Measurements from ENCODE around the gene CD53. TPM values are rescaled to one million over a fixed set of nuclear protein-coding genes. Genes with fewer than 3 reads are reported as not detected.

CD53 gene
- total RNA-seq, 1 donor from 2014 or later = 437 TPM

DNA sequence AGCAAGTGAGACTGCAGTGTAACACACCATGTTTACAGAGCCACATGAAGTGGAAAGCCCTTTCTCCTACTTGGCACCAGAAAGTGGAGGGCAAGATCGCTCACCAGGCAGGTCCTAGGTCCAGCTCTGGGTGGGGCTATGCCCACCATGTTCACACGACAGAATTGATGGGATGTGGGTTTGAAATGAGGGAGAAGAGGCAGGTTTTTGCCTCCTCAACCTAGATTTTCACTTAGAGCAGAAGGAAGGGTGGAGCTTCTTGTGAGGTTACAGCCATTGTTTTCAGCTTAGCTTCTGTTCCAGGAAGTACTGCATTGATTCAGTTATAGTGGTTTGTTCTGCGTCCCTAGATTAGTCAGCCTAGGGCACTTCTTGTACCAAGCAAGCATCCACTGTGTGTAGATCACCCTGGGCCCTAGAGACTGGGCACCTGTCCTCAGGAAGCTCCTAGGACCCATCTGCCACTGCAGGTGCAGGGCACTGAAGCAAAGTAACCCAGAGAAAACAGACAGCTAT, 2.3 kb downstream of the CD53 start:
- intact Hi-C loops (cut with micrococcal nuclease) = loop anchor here (1.0 to 10.0 kb wide), 9 partner anchors 22 to 880 kb away; partner anchors contain the start of genes C1orf162, DDX20, DENND2D and LRIF1

GRCh38 chr1:110876748-110877341, 3.9 kb downstream of the CD53 start:
- intact Hi-C loops (cut with micrococcal nuclease) = loop anchor here (5.0 to 10.0 kb wide), 5 partner anchors 325 to 878 kb away; partner anchors contain the start of genes C1orf162, DDX20, DENND2D and RBM15

GRCh38 chr1:110877364-110877763, 4.4 kb downstream of the CD53 start:
- intact Hi-C loops (cut with micrococcal nuclease) = loop anchor here (5.0 to 10.0 kb wide), 5 partner anchors 325 to 877 kb away; partner anchors contain the start of genes C1orf162, DDX20, DENND2D and RBM15

DNA sequence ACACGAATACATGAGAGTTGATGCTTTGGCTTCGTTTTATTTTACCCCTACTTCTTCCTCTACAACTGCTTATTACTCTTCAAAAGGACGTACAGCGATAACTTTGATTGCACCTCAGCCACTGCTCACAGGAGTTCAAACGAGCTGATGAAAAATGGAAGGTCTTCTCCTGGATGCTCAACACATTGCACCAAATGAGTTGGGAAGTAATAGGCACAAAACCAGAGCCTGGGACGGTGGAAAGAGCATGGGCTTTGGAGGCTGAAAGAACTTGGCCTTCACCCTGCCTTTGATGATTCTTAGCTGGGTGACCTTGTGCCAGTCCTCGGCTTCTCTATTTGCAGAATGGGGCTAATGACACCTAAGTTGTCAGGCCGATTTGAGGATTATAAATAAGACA, 4.8 kb downstream of the CD53 start:
- intact Hi-C loops (cut with micrococcal nuclease) = loop anchor here (5.0 to 10.0 kb wide), 5 partner anchors 325 to 877 kb away; partner anchors contain the start of genes C1orf162, DDX20, DENND2D and RBM15

GRCh38 chr1:110878591-110878990, 5.6 kb downstream of the CD53 start:
- intact Hi-C loops (cut with micrococcal nuclease) = loop anchor here (5.0 to 10.0 kb wide), 5 partner anchors 324 to 876 kb away; partner anchors contain the start of genes C1orf162, DDX20, DENND2D and RBM15

DNA sequence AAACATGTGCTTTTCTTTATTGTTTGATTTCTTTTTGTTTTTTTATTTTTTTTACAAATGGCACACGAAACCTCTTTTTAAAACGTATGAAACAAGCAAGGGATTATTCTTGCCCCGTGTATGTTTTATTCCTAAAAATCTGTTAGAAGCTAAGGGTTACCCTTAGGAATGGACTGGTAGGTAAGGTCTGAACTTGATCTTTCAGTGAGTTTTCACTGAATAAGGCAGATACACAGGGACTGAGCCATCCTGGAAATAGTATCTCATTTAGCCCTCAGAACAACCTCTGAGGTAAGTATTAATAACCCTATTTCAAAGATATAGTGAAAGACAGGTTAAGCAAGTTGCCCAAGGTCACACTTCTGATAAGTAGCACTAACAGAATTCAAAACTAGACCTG, 6.0 kb downstream of the CD53 start:
- intact Hi-C loops (cut with micrococcal nuclease) = loop anchor here (5.0 to 10.0 kb wide), 5 partner anchors 323 to 876 kb away; partner anchors contain the start of genes C1orf162, DDX20, DENND2D and RBM15

- intact Hi-C loops (cut with micrococcal nuclease) = loop anchor here (1.0 to 10.0 kb wide), 8 partner anchors 37 to 875 kb away; partner anchors contain the start of genes C1orf162, DDX20, DENND2D and LRIF1
Observed at GRCh38 chr1:110879758-110880606, 7.0 kb downstream of the CD53 start.

- intact Hi-C loops (cut with micrococcal nuclease) = loop anchor here (1.0 to 5.0 kb wide), 3 partner anchors 36 to 336 kb away; partner anchors contain the start of gene LRIF1
Observed at GRCh38 chr1:110880708-110881374, 7.9 kb downstream of the CD53 start.

GRCh38 chr1:110888049-110888448, 15.1 kb downstream of the CD53 start:
- intact Hi-C loops (cut with micrococcal nuclease) = no loop called here

GRCh38 chr1:110888641-110889040, 15.7 kb downstream of the CD53 start:
- intact Hi-C loops (cut with micrococcal nuclease) = no loop called here

GRCh38 chr1:110890474-110891196, 17.7 kb downstream of the CD53 start:
- intact Hi-C loops (cut with micrococcal nuclease) = no loop called here

- intact Hi-C loops (cut with micrococcal nuclease) = no loop called here
Observed at GRCh38 chr1:110893908-110894490, 21.1 kb downstream of the CD53 start.

GRCh38 chr1:110896090-110896489, 23.1 kb downstream of the CD53 start:
- intact Hi-C loops (cut with micrococcal nuclease) = loop anchor here (2.0 to 5.0 kb wide), 2 partner anchors 21 to 66 kb away; partner anchors contain the start of gene LRIF1

DNA sequence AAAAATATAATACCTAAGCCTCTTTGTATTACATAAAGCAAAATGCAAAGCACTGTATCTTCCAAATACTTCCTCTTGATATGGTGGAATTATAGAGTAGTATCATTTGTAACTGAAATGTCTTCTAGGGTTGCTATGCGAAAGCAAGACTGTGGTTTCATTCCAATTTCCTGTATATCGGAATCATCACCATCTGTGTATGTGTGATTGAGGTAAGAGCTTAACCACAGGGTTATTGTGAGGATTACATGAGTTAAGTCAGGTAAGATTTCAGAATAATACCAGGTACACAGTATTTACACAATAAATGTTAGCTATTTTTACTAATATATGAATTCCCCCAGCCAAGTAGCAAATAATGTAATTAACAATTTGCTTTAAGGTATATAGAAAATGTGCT, 24.7 kb downstream of the CD53 start:
- intact Hi-C loops (cut with micrococcal nuclease) = loop anchor here (2.0 to 5.0 kb wide), 2 partner anchors 23 to 65 kb away; partner anchors contain the start of gene LRIF1

GRCh38 chr1:110898734-110899457, 25.9 kb downstream of the CD53 start:
- intact Hi-C loops (cut with micrococcal nuclease) = loop anchor here (5.0 kb wide), 1 partner anchor 63 kb away; the partner anchor contains the start of gene LRIF1

DNA sequence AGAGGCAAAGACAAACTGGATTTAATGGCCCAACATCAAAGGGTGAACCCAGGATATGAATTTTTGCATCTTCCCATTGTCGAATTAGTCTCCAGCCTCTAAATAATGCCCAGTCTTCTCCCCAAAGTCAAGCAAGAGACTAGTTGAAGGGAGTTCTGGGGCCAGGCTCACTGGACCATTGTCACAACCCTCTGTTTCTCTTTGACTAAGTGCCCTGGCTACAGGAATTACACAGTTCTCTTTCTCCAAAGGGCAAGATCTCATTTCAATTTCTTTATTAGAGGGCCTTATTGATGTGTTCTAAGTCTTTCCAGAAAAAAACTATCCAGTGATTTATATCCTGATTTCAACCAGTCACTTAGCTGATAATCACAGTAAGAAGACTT, 26.5 kb downstream of the CD53 start:
- intact Hi-C loops (cut with micrococcal nuclease) = loop anchor here (5.0 kb wide), 1 partner anchor 63 kb away; the partner anchor contains the start of gene LRIF1

DNA sequence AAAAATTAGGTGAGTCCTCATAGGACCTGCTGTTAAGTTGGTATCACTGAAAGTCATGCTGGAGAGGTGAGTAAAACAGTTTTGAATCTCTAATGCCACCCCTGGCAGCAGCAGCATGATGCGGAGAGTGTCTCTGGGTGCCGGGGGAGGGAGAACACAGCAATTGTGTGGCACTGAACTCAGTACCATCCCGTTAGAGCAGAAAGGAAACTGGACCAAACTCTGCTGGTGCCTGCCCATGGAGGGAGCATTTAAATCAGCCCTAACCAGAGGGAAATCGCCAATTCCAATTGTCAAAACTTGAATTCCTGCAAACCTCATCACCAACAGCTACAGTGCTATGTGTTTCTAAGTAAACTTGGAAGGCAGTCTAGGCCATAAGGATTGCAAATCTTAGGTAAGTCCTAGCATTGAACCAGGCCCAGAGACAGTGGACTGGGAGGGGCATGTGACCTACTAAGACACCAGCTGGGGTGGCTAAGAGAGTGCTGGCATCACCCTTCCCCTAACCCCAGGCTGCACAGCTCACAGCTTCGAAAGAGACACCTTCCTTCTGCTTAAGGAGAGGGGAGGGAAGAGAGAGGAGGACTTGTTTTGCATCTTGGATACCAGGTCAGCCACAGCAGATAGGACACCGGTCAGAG, 30.0 kb downstream of the CD53 start:
- intact Hi-C loops (cut with micrococcal nuclease) = no loop called here

GRCh38 chr1:110903853-110904500, 31.0 kb downstream of the CD53 start:
- intact Hi-C loops (cut with micrococcal nuclease) = no loop called here

Measured in T-helper 2 cell treated with Interferon-gamma antibody and Interleukin-4, amounts not matched to agents 100 ng/mL and 5 ng/mL, for 36 hours (primary cell).